ENCODE measurements around the gene IL15RA.
A peak's percentile ranks its signal among the peaks of the same experiment; 100 is the strongest.

DNA sequence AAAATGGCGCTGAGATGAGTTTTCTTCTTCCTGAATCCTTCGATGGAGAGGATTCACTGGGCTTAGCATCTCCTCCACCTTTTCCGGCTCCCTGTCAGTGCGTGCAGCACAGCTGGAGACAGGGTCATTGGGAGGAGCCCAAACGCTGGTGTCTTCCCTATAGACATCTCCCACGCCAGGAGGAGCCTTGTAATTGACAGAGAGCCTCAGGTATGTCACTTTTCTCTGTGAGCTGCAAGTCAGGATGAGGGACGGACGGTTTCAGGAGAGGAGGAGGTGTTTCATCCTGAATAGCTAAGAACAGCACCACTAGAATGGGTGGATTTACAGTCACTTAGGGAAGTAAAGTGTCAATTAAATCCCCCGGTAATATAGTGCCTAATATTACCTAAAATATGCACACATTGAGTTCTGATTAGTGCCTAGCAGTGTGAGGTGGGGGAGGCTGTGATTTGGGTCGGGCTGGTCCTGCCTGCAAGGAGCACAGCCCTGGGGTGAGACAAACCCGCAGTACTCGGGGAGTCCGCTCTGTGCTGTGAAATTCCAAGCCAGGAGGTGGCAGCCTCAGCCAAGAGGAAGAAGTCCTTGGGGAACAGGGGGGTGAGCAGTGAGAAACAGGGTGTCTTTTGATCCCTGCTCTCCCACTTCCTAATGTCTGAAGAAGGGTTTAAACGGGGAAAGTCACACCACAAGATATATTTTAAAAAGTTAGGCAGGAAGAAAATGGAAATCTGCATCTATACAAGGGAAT is 28.2 kb downstream of the IL15RA start:
- no peak for TF ChIP-seq TAF1 (conservative IDR thresholded peaks at IDR 0.05)
- TF ChIP-seq, protein P1, sequence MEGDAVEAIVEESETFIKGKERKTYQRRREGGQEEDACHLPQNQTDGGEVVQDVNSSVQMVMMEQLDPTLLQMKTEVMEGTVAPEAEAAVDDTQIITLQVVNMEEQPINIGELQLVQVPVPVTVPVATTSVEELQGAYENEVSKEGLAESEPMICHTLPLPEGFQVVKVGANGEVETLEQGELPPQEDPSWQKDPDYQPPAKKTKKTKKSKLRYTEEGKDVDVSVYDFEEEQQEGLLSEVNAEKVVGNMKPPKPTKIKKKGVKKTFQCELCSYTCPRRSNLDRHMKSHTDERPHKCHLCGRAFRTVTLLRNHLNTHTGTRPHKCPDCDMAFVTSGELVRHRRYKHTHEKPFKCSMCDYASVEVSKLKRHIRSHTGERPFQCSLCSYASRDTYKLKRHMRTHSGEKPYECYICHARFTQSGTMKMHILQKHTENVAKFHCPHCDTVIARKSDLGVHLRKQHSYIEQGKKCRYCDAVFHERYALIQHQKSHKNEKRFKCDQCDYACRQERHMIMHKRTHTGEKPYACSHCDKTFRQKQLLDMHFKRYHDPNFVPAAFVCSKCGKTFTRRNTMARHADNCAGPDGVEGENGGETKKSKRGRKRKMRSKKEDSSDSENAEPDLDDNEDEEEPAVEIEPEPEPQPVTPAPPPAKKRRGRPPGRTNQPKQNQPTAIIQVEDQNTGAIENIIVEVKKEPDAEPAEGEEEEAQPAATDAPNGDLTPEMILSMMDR (IDR thresholded peaks at IDR 0.05; ENCODE audit: low read depth, low read length, missing input control) = peak; percentile 52
- peak in 1 of 2 donors; percentile 4 for TF ChIP-seq HNF4A (conservative IDR thresholded peaks at IDR 0.05)
- TF ChIP-seq YY1 (IDR thresholded peaks at IDR 0.05) = no peak
- no peak for TF ChIP-seq GABPA (IDR thresholded peaks at IDR 0.05 in 1 of 2, conservative IDR thresholded peaks at IDR 0.05 in 1 of 2)
- no peak for TF ChIP-seq SP1 (IDR thresholded peaks at IDR 0.05)
- TF ChIP-seq, protein P2, sequence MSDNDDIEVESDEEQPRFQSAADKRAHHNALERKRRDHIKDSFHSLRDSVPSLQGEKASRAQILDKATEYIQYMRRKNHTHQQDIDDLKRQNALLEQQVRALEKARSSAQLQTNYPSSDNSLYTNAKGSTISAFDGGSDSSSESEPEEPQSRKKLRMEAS (IDR thresholded peaks at IDR 0.05) = no peak
- no peak for TF ChIP-seq NR2F2 (IDR thresholded peaks at IDR 0.05)
